Lower lobe of right lung (tissue), 2 donors: ENCODE results near the gene ATP1B3. TPM values are rescaled to one million over a fixed set of nuclear protein-coding genes. Genes with fewer than 3 reads are reported as not detected.

Source experiments
- ATAC-seq, 2 donors: fragments of 200-7000 bp; cut with Tn5 transposase; one replicate each; pipeline ENCODE4 v1.9.1; 2020 to 2022; ENCODE audit warnings: mild to moderate bottlenecking in 2 of 2, moderate library complexity in 2 of 2
- DNase-seq: peaks from one replicate; pipeline ENCODE4 v3.0.0-alpha.2; 2020
- H3K27ac ChIP-seq: fragments of 200-600 bp; one replicate; pipeline ENCODE4 v1.8.0; 2022
- H3K27me3 ChIP-seq: fragments of 200-600 bp; one replicate; pipeline ENCODE4 v1.8.0; 2022; ENCODE audit warnings: low read depth
- H3K36me3 ChIP-seq: fragments of 200-600 bp; one replicate; pipeline ENCODE4 v1.8.0; 2022; ENCODE audit warnings: mild to moderate bottlenecking
- H3K4me1 ChIP-seq: fragments of 200-600 bp; one replicate; pipeline ENCODE4 v1.8.0; 2022
- H3K4me3 ChIP-seq: fragments of 200-600 bp; one replicate; pipeline ENCODE4 v1.8.0; 2022; ENCODE audit warnings: mild to moderate bottlenecking
- H3K9me3 ChIP-seq: fragments of 200-600 bp; one replicate; pipeline ENCODE4 v1.8.0; 2022
- intact Hi-C: fragments of 100-400 bp; cut with DNase I; formaldehyde crosslinking; loops from one replicate; pipeline ENCODE4 v1.11.0; 2022
- total RNA-seq: library from RNA; stranded (reverse); fragmentation: NEBNext Ultra II Directional; extraction: Animal tissue kit (Norgen Biotek cat#: 25700); gene quantifications from one replicate; pipeline ENCODE4 v1.2.1, GENCODE V29; 2021
- TF ChIP-seq, protein P1 (sequence below): fragments of 200-600 bp; IDR thresholded peaks from one replicate; pipeline ENCODE4 v1.8.0; 2022; ENCODE audit warnings: antibody characterized with exemption, mild to moderate bottlenecking
- donor health status: DM: no; HTN: yes; CAD: no; lungs with severe emphysema.

The ATP1B3 gene
- total RNA-seq, 1 donor from 2014 or later: 143 TPM

- no peaks in the 10 kb centered on the region for H3K4me1 ChIP-seq
- no peak overlapping the region for H3K27ac ChIP-seq
- DNase-seq (no peak), ATAC-seq (no peak)
- no peaks in the 10 kb centered on the region for H3K9me3 ChIP-seq
- TF ChIP-seq, protein P1, sequence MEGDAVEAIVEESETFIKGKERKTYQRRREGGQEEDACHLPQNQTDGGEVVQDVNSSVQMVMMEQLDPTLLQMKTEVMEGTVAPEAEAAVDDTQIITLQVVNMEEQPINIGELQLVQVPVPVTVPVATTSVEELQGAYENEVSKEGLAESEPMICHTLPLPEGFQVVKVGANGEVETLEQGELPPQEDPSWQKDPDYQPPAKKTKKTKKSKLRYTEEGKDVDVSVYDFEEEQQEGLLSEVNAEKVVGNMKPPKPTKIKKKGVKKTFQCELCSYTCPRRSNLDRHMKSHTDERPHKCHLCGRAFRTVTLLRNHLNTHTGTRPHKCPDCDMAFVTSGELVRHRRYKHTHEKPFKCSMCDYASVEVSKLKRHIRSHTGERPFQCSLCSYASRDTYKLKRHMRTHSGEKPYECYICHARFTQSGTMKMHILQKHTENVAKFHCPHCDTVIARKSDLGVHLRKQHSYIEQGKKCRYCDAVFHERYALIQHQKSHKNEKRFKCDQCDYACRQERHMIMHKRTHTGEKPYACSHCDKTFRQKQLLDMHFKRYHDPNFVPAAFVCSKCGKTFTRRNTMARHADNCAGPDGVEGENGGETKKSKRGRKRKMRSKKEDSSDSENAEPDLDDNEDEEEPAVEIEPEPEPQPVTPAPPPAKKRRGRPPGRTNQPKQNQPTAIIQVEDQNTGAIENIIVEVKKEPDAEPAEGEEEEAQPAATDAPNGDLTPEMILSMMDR: no peak
- H3K27me3 ChIP-seq: no peaks in the 10 kb centered on the region
- H3K36me3 ChIP-seq: peaks cover 52% of the 10 kb centered on the region
- intact Hi-C loops: no loop called here
- H3K4me3 ChIP-seq: no peak overlapping the region
Observed at GRCh38 chr3:141955175-141955574, 78.7 kb downstream of the ATP1B3 start.

DNA sequence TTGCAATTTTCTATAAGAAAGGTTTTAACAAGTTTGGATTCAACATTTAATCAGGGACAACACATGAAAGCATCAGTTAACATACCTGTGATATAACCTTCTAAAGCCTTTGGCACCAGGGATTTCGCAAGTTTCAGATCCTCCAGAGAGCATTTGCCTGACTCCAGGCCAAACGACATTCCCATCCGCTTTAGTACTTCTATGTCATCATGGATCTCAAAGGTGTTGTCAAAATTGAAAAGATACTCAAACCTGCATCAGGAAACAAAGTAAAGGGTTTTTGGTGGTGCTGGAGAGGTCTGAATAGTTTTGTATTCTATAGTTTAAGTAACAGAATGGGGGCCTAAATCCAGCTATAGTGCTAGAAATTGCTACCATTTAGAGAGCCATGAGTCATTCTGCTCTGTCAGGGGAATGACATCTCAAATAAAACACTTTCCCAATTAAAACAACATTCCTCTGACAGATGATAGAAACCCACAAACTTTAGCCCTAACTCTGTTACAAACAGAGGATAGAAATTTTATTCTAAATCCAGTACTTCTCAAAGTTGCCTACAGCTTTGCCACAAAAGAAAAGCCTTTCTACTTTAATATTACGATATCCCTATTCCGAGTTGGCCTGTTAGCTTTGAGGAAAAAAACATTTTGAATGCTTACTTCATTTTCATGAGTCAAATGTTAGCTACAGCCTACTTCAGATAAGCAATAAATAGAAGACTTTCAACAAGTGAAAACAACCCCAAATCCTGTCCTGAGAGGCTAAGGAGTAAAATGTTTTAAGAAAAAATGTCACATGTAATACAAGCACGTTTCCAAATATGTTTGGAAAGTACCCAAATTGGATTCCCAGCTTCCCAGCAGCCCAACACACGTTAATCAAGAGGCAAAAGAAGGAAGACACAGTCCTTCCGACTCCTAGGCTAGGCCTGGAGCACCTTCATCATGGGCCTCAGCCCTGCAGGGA is 83.4 kb downstream of the ATP1B3 start:
- Histone ChIP-seq H3K9me3 (no peaks in the 10 kb centered on the region), H3K27me3 (no peaks in the 10 kb centered on the region), H3K4me3 (no peak overlapping the region), H3K27ac (peak overlapping the region; percentile 10), H3K4me1 (no peaks in the 10 kb centered on the region), H3K36me3 (peaks cover 47% of the 10 kb centered on the region)
- no peak for DNase-seq
- ATAC-seq: no peak
- TF ChIP-seq, protein P1: no peak
- intact Hi-C loops: no loop called here

DNA sequence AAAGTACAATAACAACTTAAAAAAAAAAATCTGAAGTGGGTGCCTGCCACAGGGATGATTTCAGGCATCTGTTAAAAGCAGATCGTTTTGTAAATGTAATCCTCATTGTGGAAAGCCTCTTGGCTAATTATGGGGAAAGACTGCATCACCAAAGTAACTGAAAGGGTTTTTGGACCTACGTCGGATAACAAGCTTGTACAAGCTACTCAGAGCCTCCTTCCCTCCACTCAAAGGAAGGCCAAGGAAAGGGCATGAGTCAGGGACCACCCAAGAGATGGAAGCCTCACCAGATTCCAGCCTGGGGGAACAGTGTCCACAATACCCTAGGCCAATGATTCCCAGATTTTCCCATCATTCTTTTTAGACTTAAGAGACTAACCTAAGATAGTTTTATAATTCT is 84.3 kb downstream of the ATP1B3 start:
- no peak overlapping the region for H3K27ac ChIP-seq
- H3K4me3 ChIP-seq: no peak overlapping the region
- H3K27me3 ChIP-seq: no peaks in the 10 kb centered on the region
- intact Hi-C loops: no loop called here
- DNase-seq: no peak
- H3K36me3 ChIP-seq: peaks cover 49% of the 10 kb centered on the region
- TF ChIP-seq, protein P1: no peak
- no peaks in the 10 kb centered on the region for H3K4me1 ChIP-seq
- ATAC-seq: no peak
- no peaks in the 10 kb centered on the region for H3K9me3 ChIP-seq

DNA sequence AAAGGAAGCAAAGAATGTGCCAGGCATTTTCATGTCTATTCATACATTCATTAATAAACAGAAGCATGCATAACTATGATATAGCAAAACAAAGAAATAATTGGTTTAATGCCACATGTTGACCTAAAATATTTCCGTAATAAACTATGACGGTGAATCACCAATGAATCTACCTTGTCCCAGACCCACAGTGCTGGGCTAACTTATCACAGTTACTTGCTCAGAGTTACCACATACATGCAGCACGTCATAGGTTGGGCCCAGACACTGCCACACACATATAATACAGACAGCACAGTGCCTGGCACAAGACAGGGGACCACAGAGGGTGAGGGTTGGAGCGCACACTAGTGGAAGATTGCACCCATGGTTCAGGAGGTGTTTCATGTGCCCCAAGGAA is 86.9 kb downstream of the ATP1B3 start:
- TF ChIP-seq, protein P1: no peak
- H3K4me1 ChIP-seq: no peaks in the 10 kb centered on the region
- no peaks in the 10 kb centered on the region for H3K9me3 ChIP-seq
- H3K27ac ChIP-seq: no peak overlapping the region
- intact Hi-C loops: no loop called here
- H3K36me3 ChIP-seq: peaks cover 37% of the 10 kb centered on the region
- DNase-seq (no peak), ATAC-seq (peak in 1 of 2 donors; percentile 21)
- H3K27me3 ChIP-seq: no peaks in the 10 kb centered on the region
- no peak overlapping the region for H3K4me3 ChIP-seq

- DNase-seq (no peak), ATAC-seq (no peak)
- Histone ChIP-seq H3K27me3 (no peaks in the 10 kb centered on the region), H3K36me3 (peaks cover 27% of the 10 kb centered on the region), H3K4me3 (no peak overlapping the region), H3K9me3 (no peaks in the 10 kb centered on the region), H3K27ac (no peak overlapping the region), H3K4me1 (no peaks in the 10 kb centered on the region)
- intact Hi-C loops: no loop called here
- TF ChIP-seq, protein P1: no peak
Observed at GRCh38 chr3:141965471-141965870, 89.0 kb downstream of the ATP1B3 start.
